Osteoblast (primary cell): ENCODE data around the gene RBBP4. TPM values are rescaled to one million over a fixed set of nuclear protein-coding genes. Genes with fewer than 3 reads are reported as not detected.
"Not testable (repeated sequence)": the region's sequence is repeated elsewhere in the genome, so short reads cannot be mapped to it uniquely, and the experiment has no call there.

Experiments
- DNase-seq: peaks from one replicate; pipeline ENCODE4 v3.0.0; 2011; ENCODE audit warnings: low spot score, mixed read lengths; ENCODE audit not compliant: insufficient read length; ENCODE audit errors: missing footprints
- H2AFZ ChIP-seq: 2 replicates; pipeline ENCODE4 v1.6.0; 2011; ENCODE audit warnings: mild to moderate bottlenecking, low read length
- H3K27ac ChIP-seq: 2 replicates; pipeline ENCODE4 v1.5.1; 2011; ENCODE audit warnings: mild to moderate bottlenecking, low read depth, low read length, moderate library complexity
- H3K27me3 ChIP-seq: 2 replicates; pipeline ENCODE4 v1.6.0; 2012; ENCODE audit warnings: mild to moderate bottlenecking, control low read depth, inconsistent platforms, low read length, moderate library complexity; ENCODE audit not compliant: insufficient read depth
- H3K36me3 ChIP-seq: 2 replicates; pipeline ENCODE4 v1.5.1; 2011; ENCODE audit warnings: mild to moderate bottlenecking, low read length, control low read depth, moderate library complexity; ENCODE audit not compliant: insufficient read depth
- H3K4me1 ChIP-seq: 2 replicates; pipeline ENCODE4 v1.5.1; 2011; ENCODE audit warnings: mild to moderate bottlenecking, low read length, control low read depth, moderate library complexity; ENCODE audit not compliant: insufficient read depth
- H3K4me2 ChIP-seq: 2 replicates; pipeline ENCODE4 v1.6.0; 2011; ENCODE audit warnings: mild to moderate bottlenecking, low read length; ENCODE audit not compliant: insufficient read depth
- H3K4me3 ChIP-seq: fragments of 200-600 bp; sonication (generic); 3 replicates; pipeline ENCODE4 v1.5.1; 2012; ENCODE audit warnings: mild to moderate bottlenecking, low read length, inconsistent platforms; ENCODE audit not compliant: insufficient read depth
- H3K79me2 ChIP-seq: 2 replicates; pipeline ENCODE4 v1.6.0; 2012; ENCODE audit warnings: mild to moderate bottlenecking, low read length, control low read depth, inconsistent platforms; ENCODE audit not compliant: insufficient read depth
- H3K9me3 ChIP-seq: 2 replicates; pipeline ENCODE4 v1.5.1; 2011; ENCODE audit warnings: low read depth, low read length, control low read depth
- H4K20me1 ChIP-seq: 2 replicates; pipeline ENCODE4 v1.6.0; 2012; ENCODE audit warnings: mild to moderate bottlenecking, low read length, control low read depth; ENCODE audit not compliant: insufficient read depth
- CTCF ChIP-seq: IDR thresholded peaks from 2 replicates; pipeline ENCODE4 v1.5.1; 2011; ENCODE audit warnings: mild to moderate bottlenecking, low read depth, low read length, moderate library complexity; ENCODE audit errors: extremely low read depth
- total RNA-seq: library from RNA; depleted of rRNA; stranded (reverse); fragments of >200 nt; gene quantifications from 2 replicates; pipeline ENCODE4 v1.2.3, GENCODE V29; 2012

RBBP4 gene
- total RNA-seq, 1 donor = 111 TPM

- no peaks in the 10 kb centered on the region for H3K9me3 ChIP-seq
- no peak overlapping the region for H3K27ac ChIP-seq
- DNase-seq = no peak
- H3K4me3 ChIP-seq = no peak overlapping the region
- H3K36me3 ChIP-seq = no peaks in the 10 kb centered on the region
- H3K4me1 ChIP-seq = peaks cover 15% of the 10 kb centered on the region
- H2AFZ ChIP-seq = no peak overlapping the region
- no peaks in the 10 kb centered on the region for H4K20me1 ChIP-seq
- no peaks in the 10 kb centered on the region for H3K27me3 ChIP-seq
- no peak for TF ChIP-seq CTCF
- H3K4me2 ChIP-seq = no peak overlapping the region
- no peaks in the 10 kb centered on the region for H3K79me2 ChIP-seq
These were observed 58.5 kb downstream of the RBBP4 start for GRCh38 chr1:32709476-32709875.

- not testable (repeated sequence) for H3K27me3 ChIP-seq
These were observed 60.2 kb downstream of the RBBP4 start for GRCh38 chr1:32711221-32711620.

GRCh38 chr1:32713081-32713480 lies 62.1 kb downstream of the RBBP4 start:
- no peak overlapping the region for H3K4me3 ChIP-seq
- TF ChIP-seq CTCF = no peak
- no peaks in the 10 kb centered on the region for H4K20me1 ChIP-seq
- H3K27me3 ChIP-seq = no peaks in the 10 kb centered on the region
- H3K4me1 ChIP-seq = peaks cover 7% of the 10 kb centered on the region
- H3K9me3 ChIP-seq = no peaks in the 10 kb centered on the region
- H3K4me2 ChIP-seq = no peak overlapping the region
- DNase-seq = peak; percentile 74
- H3K36me3 ChIP-seq = no peaks in the 10 kb centered on the region
- no peaks in the 10 kb centered on the region for H3K79me2 ChIP-seq
- H2AFZ ChIP-seq = no peak overlapping the region
- no peak overlapping the region for H3K27ac ChIP-seq

More at GRCh38 chr1:32711221-32711620, 60.2 kb downstream of the RBBP4 start:
- DNase-seq = peak; percentile 62
- H3K4me1 ChIP-seq = peaks cover 11% of the 10 kb centered on the region
- H3K36me3 ChIP-seq, H3K4me2 ChIP-seq, H2AFZ ChIP-seq, H3K4me3 ChIP-seq, H3K79me2 ChIP-seq, H3K27ac ChIP-seq, H4K20me1 ChIP-seq, H3K9me3 ChIP-seq: not testable (repeated sequence)

- Histone ChIP-seq H2AFZ (no peak overlapping the region), H3K36me3 (no peaks in the 10 kb centered on the region), H3K79me2 (no peaks in the 10 kb centered on the region), H3K4me2 (no peak overlapping the region), H3K27ac (no peak overlapping the region), H3K9me3 (no peaks in the 10 kb centered on the region), H3K4me3 (no peak overlapping the region), H3K4me1 (peaks cover 3% of the 10 kb centered on the region), H3K27me3 (no peaks in the 10 kb centered on the region), H4K20me1 (no peaks in the 10 kb centered on the region)
- DNase-seq = peak; percentile 31
- TF ChIP-seq CTCF = no peak
These were observed 63.3 kb downstream of the RBBP4 start for GRCh38 chr1:32714277-32714676.
